GM12801 (cell line): Measurements from ENCODE around the gene NAGLU.

Experiments used
- TF ChIP-seq, protein P1 (sequence below): IDR thresholded peaks from one replicate; pipeline ENCODE4 v1.5.1; 2011; ENCODE audit warnings: control low read depth; ENCODE audit not compliant: insufficient read length; ENCODE audit errors: extremely low read depth

Gene NAGLU

GRCh38 chr17:42566215-42566882 is 30.3 kb downstream of the NAGLU start:
- TF ChIP-seq, protein P1, sequence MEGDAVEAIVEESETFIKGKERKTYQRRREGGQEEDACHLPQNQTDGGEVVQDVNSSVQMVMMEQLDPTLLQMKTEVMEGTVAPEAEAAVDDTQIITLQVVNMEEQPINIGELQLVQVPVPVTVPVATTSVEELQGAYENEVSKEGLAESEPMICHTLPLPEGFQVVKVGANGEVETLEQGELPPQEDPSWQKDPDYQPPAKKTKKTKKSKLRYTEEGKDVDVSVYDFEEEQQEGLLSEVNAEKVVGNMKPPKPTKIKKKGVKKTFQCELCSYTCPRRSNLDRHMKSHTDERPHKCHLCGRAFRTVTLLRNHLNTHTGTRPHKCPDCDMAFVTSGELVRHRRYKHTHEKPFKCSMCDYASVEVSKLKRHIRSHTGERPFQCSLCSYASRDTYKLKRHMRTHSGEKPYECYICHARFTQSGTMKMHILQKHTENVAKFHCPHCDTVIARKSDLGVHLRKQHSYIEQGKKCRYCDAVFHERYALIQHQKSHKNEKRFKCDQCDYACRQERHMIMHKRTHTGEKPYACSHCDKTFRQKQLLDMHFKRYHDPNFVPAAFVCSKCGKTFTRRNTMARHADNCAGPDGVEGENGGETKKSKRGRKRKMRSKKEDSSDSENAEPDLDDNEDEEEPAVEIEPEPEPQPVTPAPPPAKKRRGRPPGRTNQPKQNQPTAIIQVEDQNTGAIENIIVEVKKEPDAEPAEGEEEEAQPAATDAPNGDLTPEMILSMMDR: no peak

- TF ChIP-seq, protein P1: no peak
Measured at GRCh38 chr17:42566883-42567573, 31.0 kb downstream of the NAGLU start, which contains the start of gene MLX. Gene MLX, plus strand, starts transcription at chr17:42567100. Its CDS starts 25 bp downstream, at chr17:42567125.

DNA sequence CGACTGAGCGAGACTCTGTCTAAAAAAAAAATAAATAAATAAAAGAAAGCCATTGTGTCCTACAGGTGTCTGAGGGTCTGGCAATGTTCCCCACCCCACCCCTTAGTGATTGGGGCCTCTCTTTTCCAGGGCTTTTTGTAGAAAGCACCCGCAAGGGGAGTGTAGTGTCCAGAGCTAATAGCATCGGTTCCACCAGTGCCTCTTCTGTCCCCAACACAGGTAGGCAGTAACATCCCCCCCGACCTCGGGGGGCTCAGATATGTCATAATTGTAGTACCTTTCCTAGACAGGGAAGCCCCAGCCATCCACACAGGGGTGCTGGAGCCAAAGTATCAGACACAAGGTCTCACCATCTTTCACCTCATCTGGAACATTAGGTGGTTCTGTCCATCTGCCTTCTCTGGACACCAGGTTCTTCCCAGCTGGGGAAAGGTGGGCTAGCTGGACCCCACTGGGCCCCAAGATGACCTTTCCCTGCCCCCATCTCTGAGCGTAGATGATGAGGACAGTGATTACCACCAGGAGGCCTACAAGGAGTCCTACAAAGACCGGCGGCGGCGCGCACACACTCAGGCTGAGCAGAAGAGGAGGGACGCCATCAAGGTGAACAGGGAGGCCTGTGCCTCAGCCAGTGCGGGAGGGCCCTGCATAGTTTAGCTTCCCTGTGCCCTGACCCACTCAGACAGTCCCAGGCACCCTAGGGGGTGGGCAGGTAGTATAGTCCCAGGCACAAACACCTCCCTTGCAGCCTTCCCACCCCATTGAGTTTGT is 32.5 kb downstream of the NAGLU start:
- TF ChIP-seq, protein P1: no peak

DNA sequence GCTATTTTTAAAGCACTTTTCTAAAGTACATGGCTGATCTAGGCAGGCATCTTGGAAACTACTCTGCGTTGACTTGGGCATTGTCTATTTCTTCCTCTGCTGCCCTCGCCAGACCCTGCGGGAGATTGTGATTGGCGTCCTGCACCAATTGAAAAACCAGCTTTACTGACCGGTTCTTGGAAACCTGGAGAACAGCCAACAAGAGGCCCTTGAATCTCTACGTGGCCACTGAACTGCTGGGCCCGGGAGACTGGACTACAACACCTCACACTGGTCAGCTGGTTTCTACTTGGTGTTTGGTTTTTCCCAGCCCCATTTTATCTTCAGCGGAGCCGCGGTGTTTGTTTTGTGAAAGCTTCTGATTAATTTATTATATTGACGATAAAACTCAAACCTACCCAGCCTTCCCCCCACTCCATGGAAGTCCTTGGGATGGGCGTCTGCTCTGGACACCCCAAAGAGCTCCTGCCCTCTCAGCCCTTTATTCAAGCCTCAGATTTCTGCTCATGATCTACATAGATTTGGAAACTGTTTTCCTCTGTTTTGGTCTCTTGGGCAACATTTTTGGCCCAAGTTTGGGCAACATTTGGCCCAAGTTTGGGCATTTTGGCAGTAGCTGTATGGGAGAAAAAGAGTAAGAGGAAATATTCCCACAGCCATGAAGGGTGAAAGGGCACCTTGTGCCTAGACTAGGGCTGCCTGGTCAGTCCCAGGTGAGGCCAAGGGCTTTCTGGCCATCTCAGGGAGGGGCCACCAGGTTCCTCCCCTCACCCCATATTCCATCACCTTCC is 35.6 kb downstream of the NAGLU start:
- TF ChIP-seq, protein P1: no peak

DNA sequence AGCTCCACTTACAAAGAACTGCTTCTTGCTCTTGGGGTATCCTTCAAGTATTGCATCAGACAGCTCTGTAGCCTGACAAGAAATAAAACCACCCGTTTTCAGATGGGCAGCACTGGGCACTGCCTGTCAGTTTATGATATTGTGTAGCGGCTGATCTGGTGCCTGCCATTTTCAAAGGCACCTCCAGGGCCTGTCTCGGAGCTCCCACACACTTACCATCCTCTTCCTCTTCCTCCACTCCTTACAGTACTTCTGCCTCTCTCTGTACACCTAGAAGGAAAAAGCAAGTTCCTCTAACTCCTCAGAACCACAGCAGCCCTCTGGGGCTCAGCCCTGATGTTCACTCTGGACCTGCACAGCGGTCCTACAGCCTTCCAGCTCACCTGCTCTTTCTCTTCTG is 37.1 kb downstream of the NAGLU start:
- TF ChIP-seq, protein P1: no peak

DNA sequence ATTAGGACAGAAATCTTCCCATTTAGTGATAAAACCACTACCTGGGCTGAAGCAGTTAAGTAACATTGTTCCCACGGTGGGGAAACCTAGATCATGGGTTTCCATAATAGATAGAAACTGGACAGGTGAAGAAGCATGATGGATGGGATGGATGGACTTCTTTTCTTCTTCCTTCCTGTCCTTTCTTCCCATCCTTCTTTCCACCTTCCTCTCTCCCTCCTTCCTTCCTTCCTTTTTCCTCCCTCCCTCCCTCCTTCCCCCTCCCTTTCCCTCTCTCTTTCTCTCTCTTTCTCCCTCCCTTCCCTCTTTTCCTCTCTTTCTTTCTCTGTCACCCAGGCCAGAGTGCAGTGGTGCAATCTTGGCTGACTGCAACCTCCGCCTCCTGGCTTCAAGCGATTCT is 38.4 kb downstream of the NAGLU start:
- TF ChIP-seq, protein P1: no peak
